ENCODE data around the gene MEX3A. TPM values are rescaled to one million over a fixed set of nuclear protein-coding genes. Genes with fewer than 3 reads are reported as not detected.
A peak's percentile ranks its signal among the peaks of the same experiment; 100 is the strongest.

The MEX3A gene
- total and polyA plus RNA-seq, 7 donors = 0.23 to 1.5 (median 0.33) TPM

- Histone ChIP-seq H3K36me3 (no peaks in the 10 kb centered on the region), H3K4me1 (peaks cover 0 to 74% (median 57%) of the 10 kb centered on the region in 4 donors), H3K27me3 (no peaks in the 10 kb centered on the region), H3K4me3 (peak overlapping the region in 1 of 4 donors; percentile 23), H3K9me3 (no peaks in the 10 kb centered on the region), H3K27ac (peak overlapping the region; percentile 93 to 97 (median 96))
- WGBS, 2 donors = 34 to 45% methylated on average over 15 of the region's 15 CpGs
- DNase-seq = peak; percentile 91
- TF ChIP-seq POLR2A (IDR thresholded peaks at IDR 0.05) (no peak), POLR2AphosphoS5 (IDR thresholded peaks at IDR 0.05) (peak; percentile 34 to 78 (median 56)), EP300 (IDR thresholded peaks at IDR 0.05) (peak in 1 of 4 donors; percentile 14), CTCF (IDR thresholded peaks at IDR 0.05) (no peak)
- intact Hi-C loops (cut with DNase I) = no loop called here
These were observed 22.0 kb upstream of the MEX3A start for GRCh38 chr1:156104065-156104810.

- Histone ChIP-seq H3K4me3 (peak overlapping the region in 1 of 4 donors; percentile 23), H3K4me1 (peaks cover 0 to 74% (median 57%) of the 10 kb centered on the region in 4 donors), H3K27ac (peak overlapping the region; percentile 93 to 97 (median 96)), H3K36me3 (no peaks in the 10 kb centered on the region), H3K27me3 (no peaks in the 10 kb centered on the region), H3K9me3 (no peaks in the 10 kb centered on the region)
- peak in 1 of 4 donors; percentile 12 for TF ChIP-seq EP300 (IDR thresholded peaks at IDR 0.05)
- TF ChIP-seq POLR2A (IDR thresholded peaks at IDR 0.05) = no peak
- no peak for TF ChIP-seq CTCF (IDR thresholded peaks at IDR 0.05)
- TF ChIP-seq POLR2AphosphoS5 (IDR thresholded peaks at IDR 0.05) = peak in 3 of 4 donors; percentile 24 to 41 (median 33)
- intact Hi-C loops (cut with DNase I) = no loop called here
- 57 to 64% methylated on average over 9 of the region's 9 CpGs for WGBS, 2 donors
- peak; percentile 82 for DNase-seq
These were observed 21.3 kb upstream of the MEX3A start for GRCh38 chr1:156103521-156103947.

GRCh38 chr1:156102633-156103511, 20.6 kb upstream of the MEX3A start:
- H3K36me3 ChIP-seq = no peaks in the 10 kb centered on the region
- TF ChIP-seq POLR2AphosphoS5 (IDR thresholded peaks at IDR 0.05) (no peak), POLR2A (IDR thresholded peaks at IDR 0.05) (no peak), EP300 (IDR thresholded peaks at IDR 0.05) (no peak), CTCF (IDR thresholded peaks at IDR 0.05) (no peak)
- peak overlapping the region in 1 of 4 donors; percentile 23 for H3K4me3 ChIP-seq
- H3K4me1 ChIP-seq = peaks cover 0 to 74% (median 57%) of the 10 kb centered on the region in 4 donors
- intact Hi-C loops (cut with DNase I) = no loop called here
- no peaks in the 10 kb centered on the region for H3K9me3 ChIP-seq
- no peaks in the 10 kb centered on the region for H3K27me3 ChIP-seq
- WGBS, 2 donors = 72 to 76% methylated on average over 16 of the region's 16 CpGs
- peak overlapping the region; percentile 93 to 97 (median 96) for H3K27ac ChIP-seq
- DNase-seq = peak; percentile 72

GRCh38 chr1:156101880-156102279, 19.6 kb upstream of the MEX3A start:
- DNase-seq = peak; percentile 78
- Histone ChIP-seq H3K36me3 (no peaks in the 10 kb centered on the region), H3K9me3 (no peaks in the 10 kb centered on the region), H3K4me3 (no peak overlapping the region), H3K27me3 (no peaks in the 10 kb centered on the region), H3K4me1 (peaks cover 0 to 74% (median 57%) of the 10 kb centered on the region in 4 donors), H3K27ac (peak overlapping the region; percentile 93 to 97 (median 96))
- intact Hi-C loops (cut with DNase I) = no loop called here
- WGBS, 2 donors = 55 to 78% methylated on average over 6 of the region's 6 CpGs
- TF ChIP-seq POLR2A (IDR thresholded peaks at IDR 0.05) = no peak

Measured in sigmoid colon (tissue), 7 donors.